C4-2B (cell line): ENCODE data around the gene UGT1A9.

Experiments used
- H3K27ac ChIP-seq: fragments of 450-650 bp; 2 replicates; pipeline ENCODE4 v1.5.1; 2017
- ZFX ChIP-seq: fragments of 450-650 bp; IDR thresholded peaks from 2 replicates; pipeline ENCODE4 v1.6.1; 2017
- TF ChIP-seq, protein P1 (sequence below): fragments of 450-650 bp; conservative IDR thresholded peaks from 2 replicates; pipeline ENCODE4 v1.5.1; 2017; ENCODE audit warnings: mild to moderate bottlenecking

UGT1A9 gene

DNA sequence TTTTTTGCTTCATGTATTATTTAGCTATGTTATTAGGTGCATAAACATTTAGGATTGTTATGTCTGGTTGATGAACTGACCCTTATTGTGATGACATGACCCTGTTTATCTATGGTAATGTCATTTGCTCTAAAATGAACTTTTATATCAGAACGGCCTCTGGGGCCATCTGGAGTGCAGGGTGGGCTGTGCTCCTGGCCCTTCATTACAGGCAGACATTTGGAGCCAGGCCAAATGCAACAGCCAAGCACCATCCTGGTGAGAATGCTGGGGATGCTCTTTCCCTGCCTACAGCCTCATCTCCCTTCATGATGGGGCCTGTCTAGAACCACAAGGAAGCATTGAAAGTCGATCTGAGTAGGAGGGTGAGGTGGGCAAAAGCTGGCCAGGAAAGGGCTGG is 144.6 kb downstream of the UGT1A9 start:
- TF ChIP-seq, protein P1, sequence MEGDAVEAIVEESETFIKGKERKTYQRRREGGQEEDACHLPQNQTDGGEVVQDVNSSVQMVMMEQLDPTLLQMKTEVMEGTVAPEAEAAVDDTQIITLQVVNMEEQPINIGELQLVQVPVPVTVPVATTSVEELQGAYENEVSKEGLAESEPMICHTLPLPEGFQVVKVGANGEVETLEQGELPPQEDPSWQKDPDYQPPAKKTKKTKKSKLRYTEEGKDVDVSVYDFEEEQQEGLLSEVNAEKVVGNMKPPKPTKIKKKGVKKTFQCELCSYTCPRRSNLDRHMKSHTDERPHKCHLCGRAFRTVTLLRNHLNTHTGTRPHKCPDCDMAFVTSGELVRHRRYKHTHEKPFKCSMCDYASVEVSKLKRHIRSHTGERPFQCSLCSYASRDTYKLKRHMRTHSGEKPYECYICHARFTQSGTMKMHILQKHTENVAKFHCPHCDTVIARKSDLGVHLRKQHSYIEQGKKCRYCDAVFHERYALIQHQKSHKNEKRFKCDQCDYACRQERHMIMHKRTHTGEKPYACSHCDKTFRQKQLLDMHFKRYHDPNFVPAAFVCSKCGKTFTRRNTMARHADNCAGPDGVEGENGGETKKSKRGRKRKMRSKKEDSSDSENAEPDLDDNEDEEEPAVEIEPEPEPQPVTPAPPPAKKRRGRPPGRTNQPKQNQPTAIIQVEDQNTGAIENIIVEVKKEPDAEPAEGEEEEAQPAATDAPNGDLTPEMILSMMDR = no peak
- no peak for TF ChIP-seq ZFX
- no peak overlapping the region for H3K27ac ChIP-seq

DNA sequence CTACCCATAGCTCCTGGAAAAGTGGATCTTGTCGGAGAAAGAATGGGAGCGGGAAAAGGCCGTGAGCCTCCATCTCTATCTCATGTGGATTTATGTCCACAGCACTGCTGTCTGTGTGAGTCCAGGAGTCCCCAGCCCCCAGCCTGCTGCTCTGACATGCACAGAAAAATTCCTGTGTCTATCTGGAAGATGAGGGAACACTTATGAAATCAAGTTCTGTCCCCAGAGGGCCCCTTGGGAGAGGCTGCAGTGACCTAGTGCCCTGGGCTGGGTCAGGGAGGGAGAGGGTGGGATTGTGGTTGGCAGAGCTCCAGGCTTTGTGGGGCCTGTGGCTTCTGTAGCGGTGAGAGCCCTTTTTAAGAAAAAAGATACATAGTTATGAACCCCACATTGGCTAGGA is 145.1 kb downstream of the UGT1A9 start:
- no peak overlapping the region for H3K27ac ChIP-seq

DNA sequence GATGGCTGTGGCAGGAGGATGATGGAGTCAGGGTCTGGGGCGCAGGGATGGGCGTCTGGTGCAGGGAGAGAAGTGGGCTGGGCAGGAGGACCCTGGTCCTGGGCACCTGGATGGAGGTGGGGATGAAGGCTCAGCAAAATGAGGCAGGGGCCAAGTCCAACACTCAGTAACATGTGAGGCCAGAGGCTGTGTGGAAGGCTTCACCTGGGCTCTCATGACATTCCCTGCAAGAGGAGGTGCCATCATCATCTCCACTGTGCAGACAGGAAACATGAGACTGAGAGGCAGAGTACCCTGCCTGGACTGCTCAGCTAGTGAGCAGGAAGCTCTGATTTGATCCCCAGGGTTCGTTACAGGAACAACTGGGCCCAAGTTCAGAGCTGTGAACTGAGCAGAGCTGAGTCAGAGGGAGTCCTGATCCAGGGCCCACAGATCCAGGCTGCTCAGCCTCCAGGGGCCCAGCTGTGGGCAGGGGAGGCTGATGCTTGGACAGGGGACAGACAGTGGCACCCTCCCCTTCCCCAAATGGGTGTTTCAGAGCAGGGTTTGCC is 145.7 kb downstream of the UGT1A9 start:
- TF ChIP-seq, protein P1 = no peak
- TF ChIP-seq ZFX = no peak
- no peak overlapping the region for H3K27ac ChIP-seq

More for the DNA sequence above, 145.1 kb downstream of the UGT1A9 start:
- TF ChIP-seq ZFX = no peak
- TF ChIP-seq, protein P1 = no peak

DNA sequence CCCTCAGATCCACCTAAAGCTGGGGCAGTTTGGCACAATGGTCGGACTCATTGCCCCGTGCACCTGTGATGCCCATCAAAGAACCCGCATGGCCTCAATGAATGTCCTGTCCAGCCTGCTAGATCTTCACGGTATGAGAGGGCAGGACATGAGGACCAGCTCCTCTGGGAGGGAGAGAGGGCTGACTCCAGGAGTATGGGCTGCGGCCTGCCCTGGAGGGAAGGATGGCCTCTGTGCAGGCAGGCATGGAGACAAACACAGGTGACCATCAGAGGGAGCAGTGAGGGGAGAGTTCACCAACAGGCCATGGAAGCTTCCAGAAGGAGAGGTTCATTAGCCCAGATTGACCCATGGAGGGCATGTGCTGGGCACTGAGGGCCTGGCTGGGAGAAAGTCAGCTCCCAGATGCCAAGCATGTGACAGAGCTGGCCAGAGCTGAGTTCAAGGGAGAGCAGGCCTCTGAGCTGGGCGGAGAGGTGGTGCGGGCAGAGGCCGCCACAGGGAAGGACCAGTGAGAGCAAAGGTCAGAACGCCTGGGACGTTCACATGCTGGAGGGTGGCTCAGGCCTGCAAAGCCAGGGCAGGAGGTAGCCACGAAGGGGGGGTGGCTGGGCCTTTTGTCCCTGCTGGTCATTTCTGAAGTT is 146.4 kb downstream of the UGT1A9 start:
- no peak overlapping the region for H3K27ac ChIP-seq
- TF ChIP-seq, protein P1 = no peak
- TF ChIP-seq ZFX = no peak

DNA sequence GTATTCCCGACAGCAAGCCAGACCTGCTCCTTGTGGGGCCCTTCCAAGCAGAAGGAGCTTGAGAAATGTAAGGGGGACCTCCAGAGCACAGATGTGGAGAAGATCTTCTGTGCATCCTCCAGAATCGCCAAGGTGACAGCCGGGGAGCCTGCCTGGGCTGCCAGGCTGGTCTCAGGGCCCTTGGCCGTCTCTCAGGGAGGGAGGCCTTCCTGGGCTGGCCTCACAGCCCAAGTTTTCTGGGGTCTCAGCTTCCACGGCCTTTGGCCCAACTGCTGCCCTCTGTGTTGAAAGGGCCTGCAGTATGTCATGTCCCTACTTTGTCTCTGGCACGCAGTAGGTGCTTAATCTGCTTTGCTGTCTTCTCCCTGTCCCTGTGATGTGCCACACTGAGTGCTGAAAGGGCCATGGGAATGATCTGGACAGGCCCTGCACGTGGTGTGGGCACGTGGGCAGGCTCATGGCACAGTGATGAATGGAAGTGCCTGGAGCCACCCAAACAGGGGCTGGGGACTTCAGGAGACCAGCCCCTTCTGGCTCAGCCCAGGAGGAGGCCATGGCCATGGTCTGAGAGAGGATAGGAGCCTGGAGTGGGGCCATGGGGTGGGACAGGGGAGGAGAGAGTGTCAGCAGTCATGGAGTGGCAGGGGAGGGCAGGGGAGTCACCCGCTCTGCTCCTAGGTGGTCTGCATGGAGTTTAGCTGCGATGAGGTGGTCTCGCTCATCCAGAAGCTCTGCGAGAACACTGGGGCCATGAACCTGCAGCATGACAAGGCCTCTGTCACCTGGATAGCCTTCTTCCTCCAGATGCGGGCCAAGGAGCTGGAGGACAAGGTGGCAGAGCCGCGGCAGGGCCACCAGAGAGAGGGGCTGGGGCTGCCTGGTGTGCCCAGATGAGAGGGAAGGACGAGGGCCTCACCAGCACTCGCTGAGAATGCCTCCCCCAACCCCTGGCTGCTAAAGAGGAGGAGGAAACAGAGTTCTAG is 147.2 kb downstream of the UGT1A9 start:
- H3K27ac ChIP-seq = no peak overlapping the region
- no peak for TF ChIP-seq ZFX
- TF ChIP-seq, protein P1 = no peak

DNA sequence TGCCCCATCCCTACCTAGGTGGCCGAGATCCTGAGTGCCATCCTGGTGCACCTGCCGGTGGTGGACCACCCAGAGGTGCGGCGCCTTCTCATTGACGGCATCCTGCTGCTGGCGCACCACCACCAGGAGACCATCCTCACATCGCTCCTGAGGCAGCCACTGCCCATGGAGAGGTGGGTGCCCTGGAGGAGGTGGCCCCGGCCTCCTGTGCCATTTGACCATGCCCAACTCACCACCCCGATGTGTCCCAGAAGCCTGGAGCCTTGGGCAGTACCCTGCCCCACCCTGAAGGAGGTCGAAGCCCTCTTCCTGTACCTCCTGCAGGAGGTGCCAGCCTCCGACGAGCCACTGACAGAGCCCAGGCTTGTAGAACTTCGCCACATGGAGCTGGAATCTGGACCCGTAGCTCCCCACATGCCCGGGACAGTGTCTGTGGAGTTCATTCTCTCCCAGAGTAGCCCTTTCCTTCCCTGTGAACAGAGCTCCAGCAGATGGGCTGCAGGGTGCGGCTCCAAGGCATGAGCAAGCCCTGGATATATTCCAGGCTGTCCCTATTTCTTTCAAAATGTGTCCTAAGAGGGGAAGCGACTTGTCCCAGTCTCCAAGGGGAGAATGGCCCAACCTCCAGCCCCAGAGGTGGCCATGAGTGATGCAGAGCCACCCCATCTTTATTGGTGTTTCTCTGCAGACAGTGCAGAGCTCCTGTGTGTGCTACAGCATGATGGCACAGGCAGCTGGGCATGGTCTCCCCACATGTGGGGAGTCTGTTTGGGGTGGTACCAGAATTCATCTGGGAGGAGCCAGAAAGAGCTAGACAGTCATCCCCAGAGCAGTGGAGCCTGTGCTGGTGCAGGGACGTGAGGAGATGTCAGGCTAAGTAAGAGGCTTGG is 148.4 kb downstream of the UGT1A9 start:
- TF ChIP-seq, protein P1 = no peak
- TF ChIP-seq ZFX = no peak
- no peak overlapping the region for H3K27ac ChIP-seq
